H54 (cell line): ENCODE results near the gene BRINP1.

Experiments
- DNase-seq: peaks from one replicate; pipeline ENCODE4 v3.0.0; 2011; ENCODE audit warnings: low spot score, mixed read lengths; ENCODE audit not compliant: insufficient read length
- FAIRE-seq: peaks from 3 replicates; lab custom pipeline; 2011; peaks lifted over from hg19 to GRCh38; lab: Jason Lieb, UNC
- POLR2A ChIP-seq: IDR thresholded peaks from 2 replicates; pipeline ENCODE4 v1.6.1; 2011; ENCODE audit warnings: low read depth, mild to moderate bottlenecking, low read length

BRINP1 gene

GRCh38 chr9:119227422-119227821 is 141.8 kb downstream of the BRINP1 start:
- DNase-seq (no peak), FAIRE-seq (no peak)
- no peak for TF ChIP-seq POLR2A

GRCh38 chr9:119224431-119224830 is 144.8 kb downstream of the BRINP1 start:
- no peak for FAIRE-seq
- no peak for TF ChIP-seq POLR2A
- DNase-seq = no peak

GRCh38 chr9:119221276-119221675 is 148.0 kb downstream of the BRINP1 start:
- DNase-seq (no peak), FAIRE-seq (no peak)
- TF ChIP-seq POLR2A = no peak

- TF ChIP-seq POLR2A = no peak
- no peak for DNase-seq
- no peak for FAIRE-seq
Measured at GRCh38 chr9:119218293-119218692, 150.9 kb downstream of the BRINP1 start.

GRCh38 chr9:119216651-119217331 is 152.4 kb downstream of the BRINP1 start:
- no peak for TF ChIP-seq POLR2A
- FAIRE-seq (no peak), DNase-seq (no peak)

- FAIRE-seq (no peak), DNase-seq (no peak)
- TF ChIP-seq POLR2A = no peak
Measured at GRCh38 chr9:119215651-119216050, 153.6 kb downstream of the BRINP1 start.

- DNase-seq (no peak), FAIRE-seq (no peak)
- no peak for TF ChIP-seq POLR2A
Measured at GRCh38 chr9:119213471-119213870, 155.8 kb downstream of the BRINP1 start.

GRCh38 chr9:119197893-119198607 is 171.2 kb downstream of the BRINP1 start:
- FAIRE-seq = peak; percentile 30
- no peak for TF ChIP-seq POLR2A
- DNase-seq = no peak

GRCh38 chr9:119195521-119195920 is 173.7 kb downstream of the BRINP1 start:
- DNase-seq = no peak
- FAIRE-seq = no peak
- no peak for TF ChIP-seq POLR2A

- DNase-seq (no peak), FAIRE-seq (no peak)
- TF ChIP-seq POLR2A = no peak
Measured at GRCh38 chr9:119185298-119185697, 183.9 kb downstream of the BRINP1 start.

- no peak for FAIRE-seq
- TF ChIP-seq POLR2A = no peak
- no peak for DNase-seq
Measured at GRCh38 chr9:119184265-119184936, 184.8 kb downstream of the BRINP1 start.

- TF ChIP-seq POLR2A = no peak
- no peak for FAIRE-seq
- DNase-seq = no peak
Measured at GRCh38 chr9:119181561-119181960, 187.7 kb downstream of the BRINP1 start.

- DNase-seq (no peak), FAIRE-seq (no peak)
- no peak for TF ChIP-seq POLR2A
Measured at GRCh38 chr9:119180897-119181296, 188.3 kb downstream of the BRINP1 start.

- TF ChIP-seq POLR2A = no peak
- no peak for DNase-seq
- no peak for FAIRE-seq
Measured at GRCh38 chr9:119179701-119180100, 189.5 kb downstream of the BRINP1 start.
